ENCODE data around the gene DPY19L3. TPM values are rescaled to one million over a fixed set of nuclear protein-coding genes. Genes with fewer than 3 reads are reported as not detected.

The DPY19L3 gene
- total RNA-seq, 1 donor from 2014 or later: 29.8 TPM

DNA sequence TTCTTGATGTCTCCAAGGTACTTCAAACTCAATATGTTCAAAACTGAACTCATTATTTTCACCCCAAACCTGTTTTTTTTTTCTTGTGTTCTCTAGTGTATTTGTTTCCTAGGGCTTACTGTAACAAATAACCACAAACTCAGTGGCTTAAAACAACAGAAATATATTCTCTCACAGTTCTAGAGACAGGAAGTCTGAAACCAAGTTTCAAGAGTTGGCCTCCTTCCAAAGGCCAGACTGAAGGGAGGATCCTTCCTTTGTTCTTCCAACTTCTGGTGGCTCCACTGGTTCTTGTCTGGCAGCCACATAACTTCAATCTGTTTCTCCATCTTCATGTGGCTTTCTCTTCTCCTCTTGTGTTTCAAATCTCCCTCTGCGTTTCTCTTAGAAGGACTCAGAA is 113.5 kb downstream of the DPY19L3 start:
- DNase-seq (no peak), ATAC-seq (ENCODE audit: low read depth) (no peak)
- no peak overlapping the region for H3K4me3 Mint-ChIP-seq
- POLR2A ChIA-PET: no interaction called here
- no peaks in the 10 kb centered on the region for H3K36me3 Mint-ChIP-seq (ENCODE audit: low read depth)
- H3K27ac Mint-ChIP-seq: no peak overlapping the region
- TF ChIP-seq, protein P1, sequence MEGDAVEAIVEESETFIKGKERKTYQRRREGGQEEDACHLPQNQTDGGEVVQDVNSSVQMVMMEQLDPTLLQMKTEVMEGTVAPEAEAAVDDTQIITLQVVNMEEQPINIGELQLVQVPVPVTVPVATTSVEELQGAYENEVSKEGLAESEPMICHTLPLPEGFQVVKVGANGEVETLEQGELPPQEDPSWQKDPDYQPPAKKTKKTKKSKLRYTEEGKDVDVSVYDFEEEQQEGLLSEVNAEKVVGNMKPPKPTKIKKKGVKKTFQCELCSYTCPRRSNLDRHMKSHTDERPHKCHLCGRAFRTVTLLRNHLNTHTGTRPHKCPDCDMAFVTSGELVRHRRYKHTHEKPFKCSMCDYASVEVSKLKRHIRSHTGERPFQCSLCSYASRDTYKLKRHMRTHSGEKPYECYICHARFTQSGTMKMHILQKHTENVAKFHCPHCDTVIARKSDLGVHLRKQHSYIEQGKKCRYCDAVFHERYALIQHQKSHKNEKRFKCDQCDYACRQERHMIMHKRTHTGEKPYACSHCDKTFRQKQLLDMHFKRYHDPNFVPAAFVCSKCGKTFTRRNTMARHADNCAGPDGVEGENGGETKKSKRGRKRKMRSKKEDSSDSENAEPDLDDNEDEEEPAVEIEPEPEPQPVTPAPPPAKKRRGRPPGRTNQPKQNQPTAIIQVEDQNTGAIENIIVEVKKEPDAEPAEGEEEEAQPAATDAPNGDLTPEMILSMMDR (IDR thresholded peaks at IDR 0.05): no peak
- H3K4me1 Mint-ChIP-seq: no peaks in the 10 kb centered on the region
- peaks cover 5% of the 10 kb centered on the region for H3K27me3 Mint-ChIP-seq
- peaks cover 2% of the 10 kb centered on the region for H3K9me3 Mint-ChIP-seq
- CTCF ChIA-PET: no interaction called here
- intact Hi-C loops (cut with micrococcal nuclease): no loop called here

- CTCF ChIA-PET: no interaction called here
- Mint-ChIP-seq H3K4me3 (no peak overlapping the region), H3K36me3 (ENCODE audit: low read depth) (no peaks in the 10 kb centered on the region), H3K27ac (no peak overlapping the region), H3K4me1 (no peaks in the 10 kb centered on the region), H3K9me3 (peaks cover 2% of the 10 kb centered on the region), H3K27me3 (peaks cover 7% of the 10 kb centered on the region)
- POLR2A ChIA-PET: no interaction called here
- no peak for ATAC-seq (ENCODE audit: low read depth)
- DNase-seq: no peak
- TF ChIP-seq, protein P1 (IDR thresholded peaks at IDR 0.05): no peak
- intact Hi-C loops (cut with micrococcal nuclease): no loop called here
Measured at GRCh38 chr19:32522967-32523366, 117.4 kb downstream of the DPY19L3 start.

DNA sequence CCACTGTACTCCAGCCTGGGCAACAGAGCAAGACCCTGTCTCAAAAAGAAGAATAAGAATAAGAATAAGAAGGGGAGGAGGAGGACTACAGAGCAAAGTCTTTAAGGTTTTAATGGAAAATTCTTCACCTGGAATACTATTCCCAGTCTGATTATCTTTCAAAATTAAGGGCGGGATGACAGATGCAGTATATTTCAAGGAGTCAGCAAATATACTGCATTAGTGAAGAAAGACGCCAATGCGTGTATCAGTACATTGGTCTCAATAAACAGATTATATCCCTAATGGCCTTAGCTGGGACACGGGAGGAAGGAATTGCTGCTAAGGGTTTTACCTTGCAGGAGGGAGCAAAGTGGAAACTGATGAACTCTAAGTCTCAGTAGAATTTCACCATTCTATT is 121.3 kb downstream of the DPY19L3 start:
- ChIA-PET POLR2A (no interaction called here), CTCF (no interaction called here)
- Mint-ChIP-seq H3K27ac (no peak overlapping the region), H3K36me3 (ENCODE audit: low read depth) (no peaks in the 10 kb centered on the region), H3K9me3 (peaks cover 2% of the 10 kb centered on the region), H3K27me3 (peaks cover 7% of the 10 kb centered on the region), H3K4me3 (no peak overlapping the region), H3K4me1 (no peaks in the 10 kb centered on the region)
- no peak for DNase-seq
- TF ChIP-seq, protein P1 (IDR thresholded peaks at IDR 0.05): no peak
- no peak for ATAC-seq (ENCODE audit: low read depth)
- intact Hi-C loops (cut with micrococcal nuclease): no loop called here

GRCh38 chr19:32530773-32531172 is 125.2 kb downstream of the DPY19L3 start:
- POLR2A ChIA-PET: no interaction called here
- TF ChIP-seq, protein P1 (IDR thresholded peaks at IDR 0.05): no peak
- intact Hi-C loops (cut with micrococcal nuclease): no loop called here

DNA sequence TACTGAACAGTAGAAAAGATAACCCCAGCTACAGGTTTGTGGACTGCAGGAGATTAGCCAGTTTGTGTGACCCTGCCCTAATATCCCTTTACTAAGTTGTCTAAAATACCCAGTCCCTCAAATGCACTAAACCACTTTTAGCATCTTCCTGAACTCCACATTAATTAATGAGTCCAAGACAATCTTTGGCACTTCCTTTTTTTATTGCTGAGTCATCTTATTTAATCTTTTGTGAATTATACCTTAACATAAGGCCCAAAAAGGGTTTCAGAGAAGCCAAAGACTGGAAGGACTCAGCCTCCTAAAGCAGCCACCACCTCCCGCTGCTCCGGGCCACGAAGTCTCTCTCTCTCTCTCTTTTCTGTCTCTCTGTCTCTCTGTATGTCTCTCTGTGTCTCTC is 126.7 kb downstream of the DPY19L3 start:
- CTCF ChIA-PET: no interaction called here
- H3K36me3 Mint-ChIP-seq (ENCODE audit: low read depth): no peaks in the 10 kb centered on the region
- H3K9me3 Mint-ChIP-seq: peaks cover 17% of the 10 kb centered on the region
- POLR2A ChIA-PET: no interaction called here
- no peak overlapping the region for H3K27ac Mint-ChIP-seq
- ATAC-seq (ENCODE audit: low read depth) (no peak), DNase-seq (no peak)
- H3K27me3 Mint-ChIP-seq: peaks cover 2% of the 10 kb centered on the region
- intact Hi-C loops (cut with micrococcal nuclease): no loop called here
- TF ChIP-seq, protein P1 (IDR thresholded peaks at IDR 0.05): no peak
- H3K4me1 Mint-ChIP-seq: no peaks in the 10 kb centered on the region
- no peak overlapping the region for H3K4me3 Mint-ChIP-seq

More at GRCh38 chr19:32530773-32531172, 125.2 kb downstream of the DPY19L3 start:
- no peak for DNase-seq
- Mint-ChIP-seq H3K9me3 (peaks cover 17% of the 10 kb centered on the region), H3K4me1 (no peaks in the 10 kb centered on the region), H3K36me3 (ENCODE audit: low read depth) (no peaks in the 10 kb centered on the region), H3K27me3 (no peaks in the 10 kb centered on the region), H3K4me3 (no peak overlapping the region), H3K27ac (no peak overlapping the region)
- no peak for ATAC-seq (ENCODE audit: low read depth)
- CTCF ChIA-PET: no interaction called here

Other genes with a start within 250 kb of the DPY19L3 start
- 35.3 and 38.6 TPM in 2 replicates for gene ZNF507, start 60.2 kb upstream of the DPY19L3 start, total RNA-seq
- 58.2 and 64.9 TPM in 2 replicates for gene PDCD5, start 175.4 kb downstream of the DPY19L3 start, total RNA-seq

Measured in activated B cell treated with CpG ODN at 0.5 μM for 24 hours (primary cell).